CD14-positive monocyte (primary cell): ENCODE results near the gene SYT13. TPM values are rescaled to one million over a fixed set of nuclear protein-coding genes. Genes with fewer than 3 reads are reported as not detected.

ENCODE experiments used
- DNase-seq, 3 donors: peaks; one replicate each; pipeline ENCODE4 v3.0.0-alpha.2; 2011 to 2022
- H2AFZ ChIP-seq: 2 replicates; pipeline ENCODE4 v1.6.0; 2012; ENCODE audit warnings: mild to moderate bottlenecking, low read depth, low read length, inconsistent platforms; ENCODE audit not compliant: insufficient read depth, poor library complexity, severe bottlenecking
- H3K27ac ChIP-seq, 2 donors: 1 replicate in 1 of 2; 2 replicates in 1 of 2; pipeline ENCODE4 v1.5.1; 2012 to 2013; ENCODE audit warnings: low read length in 2 of 2, control low read depth in 1 of 2, inconsistent platforms in 1 of 2, low read depth in 1 of 2, mild to moderate bottlenecking in 1 of 2
- H3K27me3 ChIP-seq, 2 donors: one replicate each; pipeline versions ENCODE4 v1.6.0 to v1.6.1; 2011 to 2013; ENCODE audit warnings: low read length in 2 of 2; ENCODE audit not compliant: control insufficient read depth in 2 of 2, insufficient read depth in 2 of 2
- H3K36me3 ChIP-seq, 2 donors: replicated peaks in 1 of 2; 1 replicate in 1 of 2; 2 replicates in 1 of 2; pipeline versions ENCODE4 v1.5.1 to v1.6.1; 2012 to 2013; ENCODE audit warnings: low read length in 2 of 2, control low read depth in 1 of 2, inconsistent platforms in 1 of 2, mild to moderate bottlenecking in 1 of 2; ENCODE audit not compliant: insufficient read depth in 2 of 2, control insufficient read depth in 1 of 2
- H3K4me1 ChIP-seq, 2 donors: 1 replicate in 1 of 2; 2 replicates in 1 of 2; pipeline versions ENCODE4 v1.5.1 to v1.6.1; 2012 to 2013; ENCODE audit warnings: low read length in 2 of 2, control low read depth in 1 of 2, inconsistent platforms in 1 of 2, mild to moderate bottlenecking in 1 of 2, moderate library complexity in 1 of 2; ENCODE audit not compliant: insufficient read depth in 2 of 2, control insufficient read depth in 1 of 2
- H3K4me2 ChIP-seq: replicated peaks from 2 replicates; pipeline ENCODE3; 2012; ENCODE audit warnings: low read length, moderate library complexity, mild to moderate bottlenecking; ENCODE audit not compliant: poor library complexity, severe bottlenecking; ENCODE audit errors: extremely low read depth
- H3K4me3 ChIP-seq, 3 experiments: fragments of 200-600 bp in 1 of 3; sonication (generic) in 1 of 3; replicated peaks in 1 of 3; 1 replicate in 2 of 3; 2 replicates in 1 of 3; pipeline ENCODE4 v1.5.1; 2011 to 2013; ENCODE audit warnings: low read length in 3 of 3, mild to moderate bottlenecking in 3 of 3, control low read depth in 2 of 3, low read depth in 2 of 3, inconsistent platforms in 1 of 3, moderate library complexity in 1 of 3
- H3K79me2 ChIP-seq: 2 replicates; pipeline ENCODE4 v1.6.0; 2012; ENCODE audit warnings: mild to moderate bottlenecking, control low read depth, inconsistent platforms, low read length, moderate library complexity; ENCODE audit not compliant: insufficient read depth
- H3K9ac ChIP-seq: 2 replicates; pipeline ENCODE4 v1.6.0; 2017; ENCODE audit warnings: low read length, mild to moderate bottlenecking; ENCODE audit not compliant: insufficient read depth, poor library complexity, severe bottlenecking
- H3K9me3 ChIP-seq, 2 donors: replicated peaks in 1 of 2; 1 replicate in 1 of 2; 2 replicates in 1 of 2; pipeline versions ENCODE4 v1.5.1 to v1.6.1; 2012 to 2013; ENCODE audit warnings: low read length in 2 of 2, control low read depth in 1 of 2; ENCODE audit not compliant: control insufficient read depth in 1 of 2, insufficient read depth in 1 of 2
- H4K20me1 ChIP-seq: 2 replicates; pipeline ENCODE4 v1.6.0; 2012; ENCODE audit warnings: mild to moderate bottlenecking, low read length, control low read depth, moderate library complexity; ENCODE audit not compliant: insufficient read depth
- H3K27ac Mint-ChIP-seq, 7 donors: one replicate each; pipeline ENCODE4 v1.8.0; 2020; ENCODE audit warnings: mild to moderate bottlenecking in 7 of 7, mixed read lengths in 7 of 7, moderate library complexity in 6 of 7, inconsistent platforms in 2 of 7
- H3K27me3 Mint-ChIP-seq, 3 donors: one replicate each; pipeline ENCODE4 v1.8.0; 2021 to 2022; ENCODE audit warnings: low read depth in 3 of 3, mild to moderate bottlenecking in 3 of 3, mixed read lengths in 3 of 3, moderate library complexity in 3 of 3, inconsistent platforms in 1 of 3
- H3K36me3 Mint-ChIP-seq, 2 donors: one replicate each; pipeline ENCODE4 v1.8.0; 2020; ENCODE audit warnings: mixed read lengths in 2 of 2, inconsistent platforms in 1 of 2, mild to moderate bottlenecking in 1 of 2
- H3K4me1 Mint-ChIP-seq: one replicate; pipeline ENCODE4 v1.8.0; 2020; ENCODE audit warnings: mild to moderate bottlenecking, mixed read lengths
- H3K4me3 Mint-ChIP-seq, 2 donors: one replicate each; pipeline ENCODE4 v1.8.0; 2020; ENCODE audit warnings: mild to moderate bottlenecking in 2 of 2, mixed read lengths in 2 of 2, moderate library complexity in 1 of 2
- H3K9me3 Mint-ChIP-seq, 7 donors: one replicate each; pipeline ENCODE4 v1.8.0; 2020 to 2022; ENCODE audit warnings: mixed read lengths in 7 of 7, mild to moderate bottlenecking in 6 of 7, moderate library complexity in 6 of 7, inconsistent platforms in 2 of 7
- WGBS: methylation state at CpG from one replicate; pipeline ENCODE4 v1.1.5; 2013; ENCODE audit warnings: missing lambda C conversion rate; ENCODE audit not compliant: insufficient coverage; 5-methylcytosine and 5-hydroxymethylcytosine counted together
- intact Hi-C, 2 donors: fragments of 100-400 bp; cut with micrococcal nuclease; formaldehyde crosslinking; loops; one replicate each; pipeline versions ENCODE4 v1.15.0 to v1.15.1; 2023
- polyA plus RNA-seq, 3 donors: library from polyadenylated mRNA; depleted of rRNA in 1 of 3; unstranded in 2 of 3; stranded (reverse) in 1 of 3; fragments of 300-500 nt in 2 of 3; fragments of >200 nt in 1 of 3; fragmentation: Illumina TruSeq in 2 of 3; gene quantifications; 1 replicate in 2 of 3; 2 replicates in 1 of 3; pipeline ENCODE4 v1.2.3, GENCODE V29; 2012 to 2021
- TF ChIP-seq, protein P1 (sequence below): fragments of 200-600 bp; IDR thresholded peaks from one replicate; pipeline ENCODE4 v1.8.0; 2022; ENCODE audit warnings: antibody characterized with exemption, mild to moderate bottlenecking

Gene SYT13
- polyA plus RNA-seq, 3 donors: not detected

- WGBS: no CpG with 5 or more reads among the region's 5 CpGs
- H3K27me3 Mint-ChIP-seq: peaks cover 2 to 7% (median 5%) of the 10 kb centered on the region in 3 donors
- no peak overlapping the region for H3K4me2 ChIP-seq
- H3K9me3 ChIP-seq: no peaks in the 10 kb centered on the region
- intact Hi-C loops: no loop called here
- no peak overlapping the region for H3K27ac ChIP-seq
- no peaks in the 10 kb centered on the region for H3K79me2 ChIP-seq
- no peak overlapping the region for H2AFZ ChIP-seq
- no peak overlapping the region for H3K9ac ChIP-seq
- no peaks in the 10 kb centered on the region for H3K36me3 ChIP-seq
- DNase-seq: no peak
- H3K9me3 Mint-ChIP-seq: peaks cover 0 to 2% (median 0%) of the 10 kb centered on the region in 7 donors
- H3K4me3 Mint-ChIP-seq: no peak overlapping the region
- H3K4me1 Mint-ChIP-seq: no peaks in the 10 kb centered on the region
- no peaks in the 10 kb centered on the region for H3K36me3 Mint-ChIP-seq
- TF ChIP-seq, protein P1, sequence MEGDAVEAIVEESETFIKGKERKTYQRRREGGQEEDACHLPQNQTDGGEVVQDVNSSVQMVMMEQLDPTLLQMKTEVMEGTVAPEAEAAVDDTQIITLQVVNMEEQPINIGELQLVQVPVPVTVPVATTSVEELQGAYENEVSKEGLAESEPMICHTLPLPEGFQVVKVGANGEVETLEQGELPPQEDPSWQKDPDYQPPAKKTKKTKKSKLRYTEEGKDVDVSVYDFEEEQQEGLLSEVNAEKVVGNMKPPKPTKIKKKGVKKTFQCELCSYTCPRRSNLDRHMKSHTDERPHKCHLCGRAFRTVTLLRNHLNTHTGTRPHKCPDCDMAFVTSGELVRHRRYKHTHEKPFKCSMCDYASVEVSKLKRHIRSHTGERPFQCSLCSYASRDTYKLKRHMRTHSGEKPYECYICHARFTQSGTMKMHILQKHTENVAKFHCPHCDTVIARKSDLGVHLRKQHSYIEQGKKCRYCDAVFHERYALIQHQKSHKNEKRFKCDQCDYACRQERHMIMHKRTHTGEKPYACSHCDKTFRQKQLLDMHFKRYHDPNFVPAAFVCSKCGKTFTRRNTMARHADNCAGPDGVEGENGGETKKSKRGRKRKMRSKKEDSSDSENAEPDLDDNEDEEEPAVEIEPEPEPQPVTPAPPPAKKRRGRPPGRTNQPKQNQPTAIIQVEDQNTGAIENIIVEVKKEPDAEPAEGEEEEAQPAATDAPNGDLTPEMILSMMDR: no peak
- no peaks in the 10 kb centered on the region for H3K4me1 ChIP-seq
- H3K27ac Mint-ChIP-seq: peak overlapping the region in 1 of 7 donors; percentile 22
- no peaks in the 10 kb centered on the region for H4K20me1 ChIP-seq
- H3K27me3 ChIP-seq: no peaks in the 10 kb centered on the region
- H3K4me3 ChIP-seq: no peak overlapping the region
These were observed 19.9 kb upstream of the SYT13 start for GRCh38 chr11:45305874-45306623.

- Histone ChIP-seq H3K79me2 (no peaks in the 10 kb centered on the region), H3K27me3 (no peaks in the 10 kb centered on the region), H3K4me2 (no peak overlapping the region), H3K4me1 (no peaks in the 10 kb centered on the region), H3K27ac (no peak overlapping the region), H3K4me3 (no peak overlapping the region), H3K36me3 (no peaks in the 10 kb centered on the region), H3K9ac (no peak overlapping the region), H2AFZ (no peak overlapping the region), H4K20me1 (no peaks in the 10 kb centered on the region), H3K9me3 (no peaks in the 10 kb centered on the region)
- intact Hi-C loops: no loop called here
- Mint-ChIP-seq H3K4me3 (no peak overlapping the region), H3K36me3 (no peaks in the 10 kb centered on the region), H3K27me3 (peaks cover 2 to 7% (median 4%) of the 10 kb centered on the region in 3 donors), H3K9me3 (no peaks in the 10 kb centered on the region), H3K4me1 (no peaks in the 10 kb centered on the region), H3K27ac (peak overlapping the region in 1 of 7 donors; percentile 30)
- DNase-seq: no peak
- 100% methylated on average over 2 of the region's 4 CpGs for whole genome bisulfite sequencing
- TF ChIP-seq, protein P1: no peak
These were observed 18.8 kb upstream of the SYT13 start for GRCh38 chr11:45304992-45305335.
